HepG2 (cell line): ENCODE data around the gene KIAA1217. TPM values are rescaled to one million over a fixed set of nuclear protein-coding genes. Genes with fewer than 3 reads are reported as not detected.

ENCODE experiments used
- ATAC-seq: fragments of 200-7000 bp; cut with Tn5 transposase; 3 replicates; pipeline ENCODE4 v1.9.1; 2020; ENCODE audit warnings: mild to moderate bottlenecking, moderate library complexity
- BruUV-seq: library from RNA; stranded (reverse); fragments of 400-500 nt; replicated peaks from 2 replicates; lab custom pipeline; 2021; lab: Mats Ljungman, UMichigan
- CTCF ChIA-PET: fragments of 300-600 bp; formaldehyde crosslinking; extraction: SDS; loops from one replicate; lab custom pipeline; 2021; ENCODE audit warnings: low total read pairs, inconsistent platforms, low intra/inter-chr PET ratio; lab: Yijun Ruan, JAX
- POLR2A ChIA-PET: fragments of 350-600 bp; sonication (Branson Sonifier 250); formaldehyde crosslinking; loops from one replicate; lab custom pipeline; 2020; ENCODE audit warnings: antibody characterized with exemption, inconsistent platforms; lab: Yijun Ruan, JAX
- DNase-seq: peaks from one replicate; pipeline ENCODE4 v3.0.0-alpha.2; 2015; ENCODE audit warnings: low spot score
- FAIRE-seq: peaks from 3 replicates; lab custom pipeline; 2011; peaks lifted over from hg19 to GRCh38; lab: Jason Lieb, UNC
- H2AFZ ChIP-seq: one replicate; pipeline ENCODE4 v1.6.1; 2011; ENCODE audit warnings: low read length, inconsistent platforms
- H3K27ac ChIP-seq: fragments of 300-600 bp; 3 replicates; pipeline ENCODE4 v1.8.0; 2011; ENCODE audit warnings: mixed run types, mild to moderate bottlenecking, mixed read lengths, low read length, inconsistent platforms; ENCODE audit not compliant: insufficient read depth; ENCODE audit errors: extremely low read length
- H3K27me3 ChIP-seq, 2 experiments: fragments of 200-600 bp in 1 of 2; 2 replicates in 1 of 2; 3 replicates in 1 of 2; pipeline versions ENCODE4 v1.6.0 to v1.8.0; 2011; ENCODE audit warnings: low read length in 2 of 2, mild to moderate bottlenecking in 2 of 2, moderate library complexity in 2 of 2, inconsistent platforms in 1 of 2; ENCODE audit not compliant: insufficient read depth in 2 of 2, control insufficient read depth in 1 of 2
- H3K36me3 ChIP-seq, 2 experiments: fragments of 200-600 bp in 1 of 2; replicated peaks in 1 of 2; 2 replicates in 1 of 2; 3 replicates in 1 of 2; pipeline versions ENCODE4 v1.5.1 to v1.8.0; 2011; ENCODE audit warnings: low read length in 2 of 2, inconsistent platforms in 1 of 2; ENCODE audit not compliant: insufficient read depth in 2 of 2, control insufficient read depth in 1 of 2
- H3K4me1 ChIP-seq: 2 replicates; pipeline ENCODE4 v1.5.1; 2012; ENCODE audit warnings: low read length, inconsistent platforms; ENCODE audit not compliant: insufficient read depth
- H3K4me2 ChIP-seq: 2 replicates; pipeline ENCODE4 v1.6.0; 2011; ENCODE audit warnings: low read depth, low read length, inconsistent platforms
- H3K4me3 ChIP-seq, 3 experiments: fragments of 200-600 bp in 1 of 3; sonication (generic), shearing (Covaris generic) in 1 of 3; replicated peaks in 1 of 3; 2 replicates each; pipeline ENCODE4 v1.5.1; 2011 to 2016; ENCODE audit warnings: low read length in 3 of 3, inconsistent platforms in 2 of 3, low read depth in 2 of 3, mild to moderate bottlenecking in 2 of 3, control low read depth in 1 of 3, mixed read lengths in 1 of 3; ENCODE audit not compliant: insufficient read depth in 1 of 3
- H3K79me2 ChIP-seq: one replicate; pipeline ENCODE4 v1.6.1; 2011; ENCODE audit warnings: low read length, inconsistent platforms; ENCODE audit not compliant: insufficient read depth
- H3K9ac ChIP-seq: 2 replicates; pipeline ENCODE4 v1.6.0; 2011; ENCODE audit warnings: mild to moderate bottlenecking, low read depth, low read length, inconsistent platforms; ENCODE audit not compliant: insufficient read depth
- H3K9me3 ChIP-seq: 2 replicates; pipeline ENCODE4 v1.5.1; 2012; ENCODE audit warnings: mild to moderate bottlenecking, low read length
- H4K20me1 ChIP-seq: 2 replicates; pipeline ENCODE4 v1.6.0; 2011; ENCODE audit warnings: inconsistent platforms, mild to moderate bottlenecking, low read length, moderate library complexity; ENCODE audit not compliant: insufficient read depth
- ADNP ChIP-seq: sonication (generic); formaldehyde crosslinking; IDR thresholded peaks from 2 replicates; pipeline ENCODE4 v1.4.0; 2020; ENCODE audit warnings: missing genetic modification reagents
- FOXK1 ChIP-seq: sonication (generic); formaldehyde crosslinking; IDR thresholded peaks from 2 replicates; pipeline ENCODE4 v1.4.0; 2020; ENCODE audit warnings: low read depth, missing genetic modification reagents, borderline replicate concordance
- HMGA1 ChIP-seq: sonication (generic); formaldehyde crosslinking; conservative IDR thresholded peaks from 2 replicates; pipeline ENCODE4 v1.4.0; 2020; ENCODE audit warnings: missing genetic modification reagents
- PAF1 ChIP-seq: IDR thresholded peaks from 2 replicates; pipeline ENCODE4 v1.6.1; 2016; ENCODE audit warnings: missing genetic modification reagents, missing compliant biosample characterization
- STAT5B ChIP-seq: sonication (generic); formaldehyde crosslinking; IDR thresholded peaks from 2 replicates; pipeline ENCODE4 v1.4.0; 2020; ENCODE audit warnings: missing genetic modification reagents
- ZBTB1 ChIP-seq: sonication (generic); formaldehyde crosslinking; IDR thresholded peaks from 2 replicates; pipeline ENCODE4 v1.4.0; 2020; ENCODE audit warnings: missing genetic modification reagents, borderline replicate concordance
- ZFAT ChIP-seq: sonication (generic); formaldehyde crosslinking; conservative IDR thresholded peaks from 2 replicates; pipeline ENCODE4 v1.8.1; 2023; ENCODE audit warnings: missing genetic modification reagents, inconsistent platforms
- WGBS: methylation state at CpG from one replicate; pipeline ENCODE4 v1.1.6; 2017; ENCODE audit warnings: low lambda C conversion rate; 5-methylcytosine and 5-hydroxymethylcytosine counted together
- in situ Hi-C: cut with HindIII; loops from 2 replicates; pipeline ENCODE4 v1.10.0; 2017; ENCODE audit warnings: low pct_unique_long_range_greater_than_20kb; ENCODE audit not compliant: extremely low pct_ligation_motif_present
- intact Hi-C: fragments of 100-400 bp; cut with micrococcal nuclease; formaldehyde crosslinking; loops from one replicate; pipeline ENCODE4 v1.10.0; 2022; ENCODE audit not compliant: unreplicated experiment
- polyA plus RNA-seq, 8 experiments: library from polyadenylated mRNA; depleted of rRNA in 3 of 8; stranded (reverse) in 7 of 8; unstranded in 1 of 8; fragments of >200 nt; fragmentation: Illumina TruSeq in 4 of 8; extraction: Trizol in 4 of 8; gene quantifications; 2 replicates each; pipeline versions ENCODE4 v1.2.1 to v1.2.3, GENCODE V29; 2011 to 2016; ENCODE audit warnings: low read depth in 4 of 8, missing spikeins in 1 of 8, mixed read lengths in 1 of 8; ENCODE audit not compliant: insufficient read depth in 1 of 8
- total RNA-seq, 5 experiments: library from RNA; depleted of rRNA; stranded (reverse); fragments of >200 nt; fragmentation: Illumina TruSeq; extraction: Trizol; gene quantifications; 2 replicates each; pipeline ENCODE4 v1.2.3, GENCODE V29; 2016; ENCODE audit warnings: low read depth in 1 of 5
- TF ChIP-seq, protein P1 (sequence below): sonication (generic); formaldehyde crosslinking; IDR thresholded peaks from 2 replicates; pipeline ENCODE4 v1.4.0; 2020; ENCODE audit warnings: missing genetic modification reagents, borderline replicate concordance
- TF ChIP-seq, protein P2 (sequence below): sonication (generic); formaldehyde crosslinking; IDR thresholded peaks from 2 replicates; pipeline ENCODE4 v1.4.0; 2020; ENCODE audit warnings: low read depth, mild to moderate bottlenecking, missing genetic modification reagents
- TF ChIP-seq, protein P3 (sequence below): sonication (generic); formaldehyde crosslinking; IDR thresholded peaks from 2 replicates; pipeline ENCODE4 v1.4.0; 2020; ENCODE audit warnings: mild to moderate bottlenecking, missing genetic modification reagents

KIAA1217 gene
- total and polyA plus RNA-seq, 2 of the 13 experiments (the other 11 are each of a cell fraction or from before 2014, with no cell fraction given) = 4.6 to 10.9 TPM

DNA sequence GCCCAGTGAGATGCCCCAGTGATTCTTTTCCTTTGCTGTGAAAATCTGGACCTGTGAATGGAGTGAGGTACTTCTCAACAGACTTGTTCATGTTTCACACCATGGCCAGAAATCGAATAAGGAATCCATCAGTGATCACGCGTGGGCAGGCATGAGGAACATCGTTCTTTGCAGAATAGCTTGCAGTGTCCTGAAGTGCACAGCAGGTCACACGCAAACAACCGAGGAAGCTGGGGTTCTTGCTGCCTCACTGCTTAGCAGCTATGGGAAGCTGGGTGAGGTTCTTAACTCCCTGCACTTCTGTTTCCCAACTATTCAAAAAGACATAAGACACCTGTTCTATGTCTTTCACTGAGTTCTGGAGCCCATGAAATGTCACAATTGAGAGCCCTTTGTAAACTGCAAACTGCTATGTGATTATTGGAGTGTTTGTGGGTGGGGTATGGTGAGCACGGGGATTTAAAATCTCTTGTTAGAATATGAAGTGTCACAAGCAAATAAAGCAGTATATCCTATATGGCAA is 253.4 kb downstream of the KIAA1217 start:
- H2AFZ ChIP-seq = no peak overlapping the region
- ChIA-PET CTCF (interaction anchor here (1.5 kb wide), 1 partner anchor 95 kb away, joined by 4 read pairs; no protein-coding TSS in a partner anchor), POLR2A (no interaction called here)
- no peak overlapping the region for H3K27ac ChIP-seq
- no peak for ATAC-seq
- no peaks in the 10 kb centered on the region for H4K20me1 ChIP-seq
- in situ Hi-C loops = no loop called here
- no peak overlapping the region for H3K9ac ChIP-seq
- no peak overlapping the region for H3K4me2 ChIP-seq
- WGBS = 98% methylated on average over 7 of the region's 7 CpGs
- peaks cover 4% of the 10 kb centered on the region for H3K79me2 ChIP-seq
- H3K4me1 ChIP-seq = peaks cover 30% of the 10 kb centered on the region
- no TSS peak for BruUV-seq
- no peaks in the 10 kb centered on the region for H3K27me3 ChIP-seq
- H3K4me3 ChIP-seq = no peak overlapping the region
- DNase-seq = no peak
- peaks cover 0 to 1% of the 10 kb centered on the region in 2 experiments; a peak in 2 of 5 replicates for H3K36me3 ChIP-seq
- no peaks in the 10 kb centered on the region for H3K9me3 ChIP-seq
- intact Hi-C loops = loop anchor here (10.0 kb wide), 1 partner anchor 92 kb away; no protein-coding TSS in a partner anchor
- FAIRE-seq = no peak
- TF ChIP-seq, protein P1, sequence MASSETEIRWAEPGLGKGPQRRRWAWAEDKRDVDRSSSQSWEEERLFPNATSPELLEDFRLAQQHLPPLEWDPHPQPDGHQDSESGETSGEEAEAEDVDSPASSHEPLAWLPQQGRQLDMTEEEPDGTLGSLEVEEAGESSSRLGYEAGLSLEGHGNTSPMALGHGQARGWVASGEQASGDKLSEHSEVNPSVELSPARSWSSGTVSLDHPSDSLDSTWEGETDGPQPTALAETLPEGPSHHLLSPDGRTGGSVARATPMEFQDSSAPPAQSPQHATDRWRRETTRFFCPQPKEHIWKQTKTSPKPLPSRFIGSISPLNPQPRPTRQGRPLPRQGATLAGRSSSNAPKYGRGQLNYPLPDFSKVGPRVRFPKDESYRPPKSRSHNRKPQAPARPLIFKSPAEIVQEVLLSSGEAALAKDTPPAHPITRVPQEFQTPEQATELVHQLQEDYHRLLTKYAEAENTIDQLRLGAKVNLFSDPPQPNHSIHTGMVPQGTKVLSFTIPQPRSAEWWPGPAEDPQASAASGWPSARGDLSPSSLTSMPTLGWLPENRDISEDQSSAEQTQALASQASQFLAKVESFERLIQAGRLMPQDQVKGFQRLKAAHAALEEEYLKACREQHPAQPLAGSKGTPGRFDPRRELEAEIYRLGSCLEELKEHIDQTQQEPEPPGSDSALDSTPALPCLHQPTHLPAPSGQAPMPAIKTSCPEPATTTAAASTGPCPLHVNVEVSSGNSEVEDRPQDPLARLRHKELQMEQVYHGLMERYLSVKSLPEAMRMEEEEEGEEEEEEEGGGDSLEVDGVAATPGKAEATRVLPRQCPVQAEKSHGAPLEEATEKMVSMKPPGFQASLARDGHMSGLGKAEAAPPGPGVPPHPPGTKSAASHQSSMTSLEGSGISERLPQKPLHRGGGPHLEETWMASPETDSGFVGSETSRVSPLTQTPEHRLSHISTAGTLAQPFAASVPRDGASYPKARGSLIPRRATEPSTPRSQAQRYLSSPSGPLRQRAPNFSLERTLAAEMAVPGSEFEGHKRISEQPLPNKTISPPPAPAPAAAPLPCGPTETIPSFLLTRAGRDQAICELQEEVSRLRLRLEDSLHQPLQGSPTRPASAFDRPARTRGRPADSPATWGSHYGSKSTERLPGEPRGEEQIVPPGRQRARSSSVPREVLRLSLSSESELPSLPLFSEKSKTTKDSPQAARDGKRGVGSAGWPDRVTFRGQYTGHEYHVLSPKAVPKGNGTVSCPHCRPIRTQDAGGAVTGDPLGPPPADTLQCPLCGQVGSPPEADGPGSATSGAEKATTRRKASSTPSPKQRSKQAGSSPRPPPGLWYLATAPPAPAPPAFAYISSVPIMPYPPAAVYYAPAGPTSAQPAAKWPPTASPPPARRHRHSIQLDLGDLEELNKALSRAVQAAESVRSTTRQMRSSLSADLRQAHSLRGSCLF (CRISPR knock-in tag) = no peak
- TF ChIP-seq FOXK1 (no peak), ADNP (CRISPR knock-in tag) (no peak), STAT5B (CRISPR knock-in tag) (no peak), HMGA1 (CRISPR knock-in tag) (no peak), ZFAT (CRISPR knock-in tag) (no peak), ZBTB1 (CRISPR knock-in tag) (no peak), PAF1 (CRISPR knock-in tag) (no peak)
- TF ChIP-seq, protein P2, sequence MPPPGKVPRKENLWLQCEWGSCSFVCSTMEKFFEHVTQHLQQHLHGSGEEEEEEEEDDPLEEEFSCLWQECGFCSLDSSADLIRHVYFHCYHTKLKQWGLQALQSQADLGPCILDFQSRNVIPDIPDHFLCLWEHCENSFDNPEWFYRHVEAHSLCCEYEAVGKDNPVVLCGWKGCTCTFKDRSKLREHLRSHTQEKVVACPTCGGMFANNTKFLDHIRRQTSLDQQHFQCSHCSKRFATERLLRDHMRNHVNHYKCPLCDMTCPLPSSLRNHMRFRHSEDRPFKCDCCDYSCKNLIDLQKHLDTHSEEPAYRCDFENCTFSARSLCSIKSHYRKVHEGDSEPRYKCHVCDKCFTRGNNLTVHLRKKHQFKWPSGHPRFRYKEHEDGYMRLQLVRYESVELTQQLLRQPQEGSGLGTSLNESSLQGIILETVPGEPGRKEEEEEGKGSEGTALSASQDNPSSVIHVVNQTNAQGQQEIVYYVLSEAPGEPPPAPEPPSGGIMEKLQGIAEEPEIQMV = no peak
- TF ChIP-seq, protein P3, sequence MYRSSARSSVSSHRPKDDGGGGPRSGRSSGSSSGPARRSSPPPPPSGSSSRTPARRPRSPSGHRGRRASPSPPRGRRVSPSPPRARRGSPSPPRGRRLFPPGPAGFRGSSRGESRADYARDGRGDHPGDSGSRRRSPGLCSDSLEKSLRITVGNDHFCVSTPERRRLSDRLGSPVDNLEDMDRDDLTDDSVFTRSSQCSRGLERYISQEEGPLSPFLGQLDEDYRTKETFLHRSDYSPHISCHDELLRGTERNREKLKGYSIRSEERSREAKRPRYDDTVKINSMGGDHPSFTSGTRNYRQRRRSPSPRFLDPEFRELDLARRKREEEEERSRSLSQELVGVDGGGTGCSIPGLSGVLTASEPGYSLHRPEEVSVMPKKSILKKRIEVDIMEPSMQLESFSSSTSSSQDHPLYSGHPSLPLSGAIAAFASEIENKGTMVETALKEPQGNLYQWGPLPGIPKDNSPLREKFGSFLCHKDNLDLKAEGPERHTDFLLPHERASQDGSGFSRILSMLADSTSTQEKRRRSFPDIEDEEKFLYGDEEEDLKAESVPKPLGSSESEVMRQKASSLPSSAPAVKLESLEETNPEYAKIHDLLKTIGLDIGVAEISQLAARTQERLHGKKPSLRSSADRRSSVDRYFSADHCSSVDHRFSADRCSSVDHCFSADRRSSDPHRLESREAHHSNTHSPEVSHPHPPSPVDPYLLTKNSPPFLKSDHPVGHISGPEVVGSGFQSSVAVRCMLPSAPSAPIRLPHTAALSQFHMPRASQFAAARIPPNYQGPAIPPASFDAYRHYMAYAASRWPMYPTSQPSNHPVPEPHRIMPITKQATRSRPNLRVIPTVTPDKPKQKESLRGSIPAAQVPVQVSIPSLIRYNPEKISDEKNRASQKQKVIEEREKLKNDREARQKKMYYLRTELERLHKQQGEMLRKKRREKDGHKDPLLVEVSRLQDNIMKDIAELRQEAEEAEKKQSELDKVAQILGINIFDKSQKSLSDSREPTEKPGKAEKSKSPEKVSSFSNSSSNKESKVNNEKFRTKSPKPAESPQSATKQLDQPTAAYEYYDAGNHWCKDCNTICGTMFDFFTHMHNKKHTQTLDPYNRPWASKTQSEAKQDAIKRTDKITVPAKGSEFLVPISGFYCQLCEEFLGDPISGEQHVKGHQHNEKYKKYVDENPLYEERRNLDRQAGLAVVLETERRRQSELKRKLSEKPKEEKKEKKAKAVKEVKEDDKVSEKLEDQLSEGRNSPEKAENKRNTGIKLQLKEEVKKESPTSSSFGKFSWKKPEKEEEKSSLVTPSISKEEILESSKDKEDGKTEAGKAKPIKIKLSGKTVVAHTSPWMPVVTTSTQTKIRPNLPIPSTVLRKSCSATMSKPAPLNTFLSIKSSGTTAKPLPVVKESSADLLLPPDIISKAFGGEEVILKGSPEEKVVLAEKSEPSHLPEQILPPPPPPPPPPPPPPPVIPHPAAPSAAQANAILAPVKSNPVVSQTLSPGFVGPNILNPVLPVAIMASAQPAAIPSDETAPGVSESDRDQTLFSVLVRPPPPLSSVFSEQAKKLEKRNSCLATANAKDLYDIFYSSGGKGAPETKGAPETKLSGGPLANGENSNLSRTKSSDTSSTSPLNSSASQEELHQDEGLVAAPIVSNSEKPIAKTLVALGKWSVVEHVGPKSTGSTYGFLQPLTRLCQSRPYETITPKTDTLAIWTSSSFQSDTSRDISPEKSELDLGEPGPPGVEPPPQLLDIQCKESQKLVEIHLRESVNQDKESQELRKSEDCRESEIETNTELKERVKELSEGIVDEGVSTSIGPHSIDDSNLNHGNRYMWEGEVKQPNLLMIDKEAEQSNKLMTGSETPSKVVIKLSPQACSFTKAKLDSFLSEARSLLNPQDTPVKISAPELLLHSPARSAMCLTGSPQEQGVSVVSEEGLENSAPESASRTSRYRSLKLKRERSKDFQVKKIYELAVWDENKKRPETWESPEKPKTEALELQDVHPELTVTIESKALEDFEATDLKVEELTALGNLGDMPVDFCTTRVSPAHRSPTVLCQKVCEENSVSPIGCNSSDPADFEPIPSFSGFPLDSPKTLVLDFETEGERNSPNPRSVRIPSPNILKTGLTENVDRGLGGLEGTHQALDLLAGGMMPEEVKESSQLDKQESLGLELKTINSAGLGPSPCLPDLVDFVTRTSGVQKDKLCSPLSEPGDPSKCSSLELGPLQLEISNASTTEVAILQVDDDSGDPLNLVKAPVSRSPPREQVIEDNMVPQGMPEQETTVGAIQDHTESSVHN = no peak
